Measurements from ENCODE around the gene FKBP5.

DNA sequence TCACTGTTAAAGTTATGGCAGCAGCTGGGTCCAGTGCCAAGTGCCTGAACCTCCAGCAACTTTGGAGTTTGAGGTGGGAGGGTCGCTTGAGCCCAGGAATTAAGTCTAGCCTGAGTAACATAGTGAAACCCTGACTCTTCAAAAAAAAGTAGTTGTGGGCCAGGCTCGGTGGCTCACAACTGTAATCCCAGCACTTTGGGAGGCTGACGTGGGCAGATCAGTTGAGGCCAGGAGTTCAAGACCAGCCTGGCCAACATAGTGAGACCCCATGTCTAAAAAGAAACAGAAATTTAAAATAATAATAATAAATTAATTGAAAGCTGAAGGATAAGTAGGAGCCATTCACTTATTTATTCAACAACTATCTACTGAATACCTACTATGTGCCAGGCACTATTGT is 33.8 kb downstream of the FKBP5 start:
- TF ChIP-seq, protein P1, sequence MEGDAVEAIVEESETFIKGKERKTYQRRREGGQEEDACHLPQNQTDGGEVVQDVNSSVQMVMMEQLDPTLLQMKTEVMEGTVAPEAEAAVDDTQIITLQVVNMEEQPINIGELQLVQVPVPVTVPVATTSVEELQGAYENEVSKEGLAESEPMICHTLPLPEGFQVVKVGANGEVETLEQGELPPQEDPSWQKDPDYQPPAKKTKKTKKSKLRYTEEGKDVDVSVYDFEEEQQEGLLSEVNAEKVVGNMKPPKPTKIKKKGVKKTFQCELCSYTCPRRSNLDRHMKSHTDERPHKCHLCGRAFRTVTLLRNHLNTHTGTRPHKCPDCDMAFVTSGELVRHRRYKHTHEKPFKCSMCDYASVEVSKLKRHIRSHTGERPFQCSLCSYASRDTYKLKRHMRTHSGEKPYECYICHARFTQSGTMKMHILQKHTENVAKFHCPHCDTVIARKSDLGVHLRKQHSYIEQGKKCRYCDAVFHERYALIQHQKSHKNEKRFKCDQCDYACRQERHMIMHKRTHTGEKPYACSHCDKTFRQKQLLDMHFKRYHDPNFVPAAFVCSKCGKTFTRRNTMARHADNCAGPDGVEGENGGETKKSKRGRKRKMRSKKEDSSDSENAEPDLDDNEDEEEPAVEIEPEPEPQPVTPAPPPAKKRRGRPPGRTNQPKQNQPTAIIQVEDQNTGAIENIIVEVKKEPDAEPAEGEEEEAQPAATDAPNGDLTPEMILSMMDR (IDR thresholded peaks at IDR 0.05; ENCODE audit: insufficient read depth, low read length): no peak
- TF ChIP-seq, protein P2, sequence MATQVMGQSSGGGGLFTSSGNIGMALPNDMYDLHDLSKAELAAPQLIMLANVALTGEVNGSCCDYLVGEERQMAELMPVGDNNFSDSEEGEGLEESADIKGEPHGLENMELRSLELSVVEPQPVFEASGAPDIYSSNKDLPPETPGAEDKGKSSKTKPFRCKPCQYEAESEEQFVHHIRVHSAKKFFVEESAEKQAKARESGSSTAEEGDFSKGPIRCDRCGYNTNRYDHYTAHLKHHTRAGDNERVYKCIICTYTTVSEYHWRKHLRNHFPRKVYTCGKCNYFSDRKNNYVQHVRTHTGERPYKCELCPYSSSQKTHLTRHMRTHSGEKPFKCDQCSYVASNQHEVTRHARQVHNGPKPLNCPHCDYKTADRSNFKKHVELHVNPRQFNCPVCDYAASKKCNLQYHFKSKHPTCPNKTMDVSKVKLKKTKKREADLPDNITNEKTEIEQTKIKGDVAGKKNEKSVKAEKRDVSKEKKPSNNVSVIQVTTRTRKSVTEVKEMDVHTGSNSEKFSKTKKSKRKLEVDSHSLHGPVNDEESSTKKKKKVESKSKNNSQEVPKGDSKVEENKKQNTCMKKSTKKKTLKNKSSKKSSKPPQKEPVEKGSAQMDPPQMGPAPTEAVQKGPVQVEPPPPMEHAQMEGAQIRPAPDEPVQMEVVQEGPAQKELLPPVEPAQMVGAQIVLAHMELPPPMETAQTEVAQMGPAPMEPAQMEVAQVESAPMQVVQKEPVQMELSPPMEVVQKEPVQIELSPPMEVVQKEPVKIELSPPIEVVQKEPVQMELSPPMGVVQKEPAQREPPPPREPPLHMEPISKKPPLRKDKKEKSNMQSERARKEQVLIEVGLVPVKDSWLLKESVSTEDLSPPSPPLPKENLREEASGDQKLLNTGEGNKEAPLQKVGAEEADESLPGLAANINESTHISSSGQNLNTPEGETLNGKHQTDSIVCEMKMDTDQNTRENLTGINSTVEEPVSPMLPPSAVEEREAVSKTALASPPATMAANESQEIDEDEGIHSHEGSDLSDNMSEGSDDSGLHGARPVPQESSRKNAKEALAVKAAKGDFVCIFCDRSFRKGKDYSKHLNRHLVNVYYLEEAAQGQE (IDR thresholded peaks at IDR 0.05; ENCODE audit: insufficient replicate concordance, low read depth): no peak
